Bronchus fibroblast of lung (primary cell): ENCODE data around the gene NFE2L1. TPM values are rescaled to one million over a fixed set of nuclear protein-coding genes. Genes with fewer than 3 reads are reported as not detected.

Source experiments
- total RNA-seq: library from RNA; depleted of rRNA; stranded (reverse); fragments of >200 nt; gene quantifications from 2 replicates; pipeline ENCODE4 v1.2.3, GENCODE V29; 2015

The NFE2L1 gene
- 73.6 and 76.1 TPM in 2 replicates for total RNA-seq

GRCh38 chr17:48047741-48048383, at the start of gene NFE2L1:
TSS of gene NFE2L1 (plus strand) at chr17:48048359. CDS start at chr17:48051119, 2,760 bp downstream.

DNA sequence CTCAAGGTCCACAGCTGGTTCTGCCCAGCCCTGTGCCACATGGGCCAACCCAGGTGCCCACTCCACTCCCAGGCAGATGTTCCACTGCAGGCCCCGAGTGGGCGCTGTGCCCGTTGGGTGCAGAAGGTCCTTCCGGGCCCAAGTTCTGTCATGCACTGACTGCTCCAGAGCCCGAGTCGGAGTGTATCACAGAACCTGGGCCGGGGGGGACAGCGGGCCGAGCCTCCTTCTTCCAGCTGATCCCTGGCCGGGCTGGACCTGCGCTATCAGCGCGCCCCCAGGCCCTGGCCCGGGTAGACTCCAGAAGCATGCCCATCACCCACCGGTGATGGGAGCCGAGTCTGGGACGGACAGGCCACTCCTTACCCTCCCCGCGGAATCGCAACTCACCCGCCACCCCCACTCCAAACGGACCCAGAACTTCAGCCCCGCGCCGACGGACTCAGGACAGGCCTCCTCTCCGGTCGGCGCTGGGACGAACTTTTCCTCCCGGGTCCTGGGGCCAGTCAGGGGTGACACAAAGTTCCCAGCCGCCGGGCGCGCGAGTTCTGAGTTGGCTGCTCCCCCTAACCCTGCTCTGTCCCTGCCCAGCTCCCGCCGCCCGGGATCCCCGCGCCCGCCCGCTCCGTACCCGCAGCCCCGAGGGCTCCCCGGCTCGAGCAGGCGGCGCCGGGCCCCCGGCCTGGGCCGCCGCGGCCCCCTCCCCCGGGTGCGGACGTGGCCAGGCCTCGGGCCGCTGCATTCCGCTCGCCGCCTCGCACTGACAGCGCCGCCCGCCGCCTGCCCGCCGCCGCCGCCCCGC, 10.9 kb upstream of the NFE2L1 start, which contains the start of gene COPZ2:
Gene COPZ2, minus strand, starts transcription at position 762 of the 802 bp plus-strand sequence. Its CDS starts 20 bp downstream, at position 742.

DNA sequence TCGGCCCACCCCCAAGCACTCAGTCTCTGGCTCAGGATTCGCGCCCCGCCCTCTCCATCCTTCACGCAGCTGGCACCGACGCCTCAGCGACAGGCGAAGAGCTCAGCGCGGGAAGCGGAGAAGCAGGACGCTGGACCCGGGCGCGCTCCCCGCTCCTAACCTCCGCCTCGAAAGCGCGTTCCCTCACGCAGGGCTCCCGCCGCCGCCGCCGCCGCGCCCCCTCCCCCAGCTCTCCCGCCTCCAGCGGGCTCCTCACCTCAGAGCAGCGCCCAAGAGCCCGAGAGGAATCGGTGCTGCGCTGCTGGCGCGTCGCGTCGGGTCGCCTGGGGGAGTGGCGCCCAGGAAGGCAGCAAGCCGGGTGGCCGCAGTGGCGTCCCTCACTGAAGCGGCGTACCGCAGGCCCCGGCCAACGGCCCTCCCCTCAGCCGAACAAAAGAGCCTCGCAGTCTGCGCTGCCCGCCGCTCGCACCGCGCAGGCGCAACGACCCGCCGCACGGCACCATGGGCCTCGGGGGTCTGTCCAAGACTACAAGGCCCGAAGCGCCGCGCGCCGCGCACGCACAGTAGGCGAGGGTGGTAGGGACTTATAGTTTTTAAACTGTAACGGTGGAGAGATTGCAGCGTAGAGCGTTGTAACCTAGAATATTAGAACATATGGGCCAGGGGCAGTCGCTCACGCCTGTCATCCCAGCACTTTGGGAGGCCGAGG, 53.0 kb downstream of the NFE2L1 start, which contains the start of gene CBX1:
Gene CBX1, minus strand, starts transcription at position 467 of the 709 bp plus-strand sequence. CDS start 24,474 bp downstream, outside the sequence.

DNA sequence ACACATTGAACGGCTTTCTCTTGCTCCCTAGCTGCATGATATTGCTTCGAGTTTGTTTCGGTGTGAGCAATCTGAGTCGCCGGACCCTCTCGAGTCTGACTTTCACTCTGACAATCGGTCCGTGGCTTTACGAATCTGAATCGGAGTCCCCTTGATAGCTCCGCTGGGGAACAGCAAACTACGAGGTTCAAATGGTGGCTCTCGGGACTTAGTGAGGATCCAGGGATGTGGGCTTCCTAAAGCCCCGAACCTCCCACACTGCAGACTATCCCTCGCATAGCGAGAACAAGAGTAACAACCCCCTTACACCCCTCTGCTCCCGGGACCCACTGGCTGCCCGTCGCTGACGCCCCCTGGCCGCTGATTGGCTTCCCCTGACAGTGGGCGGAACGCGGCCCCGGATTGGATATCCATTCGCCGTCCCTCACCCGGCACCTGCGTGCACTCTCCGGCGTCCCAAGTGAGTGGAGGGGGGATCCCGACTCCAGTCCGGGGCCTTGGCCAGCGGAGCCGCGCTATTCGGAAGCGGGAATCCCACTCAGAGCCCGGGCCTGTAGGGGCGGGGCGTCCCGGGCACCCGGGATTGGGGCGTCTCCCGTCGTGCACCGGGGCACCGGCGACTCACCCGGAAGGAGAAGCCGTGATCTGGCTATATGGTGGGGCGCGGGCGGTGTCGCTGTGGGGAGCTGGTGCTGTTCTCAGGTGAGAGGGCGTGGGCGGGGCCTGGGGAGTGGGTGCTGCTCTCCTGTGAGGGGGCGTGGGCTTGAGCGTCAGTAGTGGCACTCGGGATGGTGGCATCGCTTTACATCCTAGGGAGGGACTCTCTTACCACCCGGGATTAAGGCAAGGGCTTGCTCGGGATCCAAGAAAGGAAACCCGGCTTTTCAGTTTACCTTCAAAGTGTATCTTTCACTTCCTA, 59.2 kb downstream of the NFE2L1 start, which contains the start of gene SNX11:
Gene SNX11, plus strand, starts transcription at position 630 of the 919 bp plus-strand sequence. CDS start 4,278 bp downstream, outside the sequence.

Other genes starting within 250 kb of the NFE2L1 start
- gene OSBPL7, start 226.6 kb upstream of the NFE2L1 start, total RNA-seq, result 4.2 and 4.7 TPM in 2 replicates
- gene MRPL10, start 216.8 kb upstream of the NFE2L1 start, total RNA-seq, result 58.6 and 62.4 TPM in 2 replicates
- 0.15 TPM in 1 of 2 replicates, not detected in the other for gene LRRC46, start 216.7 kb upstream of the NFE2L1 start, total RNA-seq
- 15.5 and 18.3 TPM in 2 replicates for gene SCRN2, start 207.1 kb upstream of the NFE2L1 start, total RNA-seq
- 0.15 and 0.34 TPM in 2 replicates for gene SP6, start 197.2 kb upstream of the NFE2L1 start, total RNA-seq
- gene SP2, start 152.1 kb upstream of the NFE2L1 start, total RNA-seq, result 3.4 TPM in 2 replicates
- 27.2 and 27.9 TPM in 2 replicates for gene PNPO, start 106.8 kb upstream of the NFE2L1 start, total RNA-seq
- not detected in 2 replicates for gene PRR15L, start 90.5 kb upstream of the NFE2L1 start, total RNA-seq
- gene CDK5RAP3, start 77.2 kb upstream of the NFE2L1 start, total RNA-seq, result 76.0 and 78.7 TPM in 2 replicates
- gene COPZ2, start 10.6 kb upstream of the NFE2L1 start, total RNA-seq, result 23.6 and 26.6 TPM in 2 replicates
- gene CBX1, start 53.1 kb downstream of the NFE2L1 start, total RNA-seq, result 51.7 and 65.4 TPM in 2 replicates
- gene SNX11, start 59.4 kb downstream of the NFE2L1 start, total RNA-seq, result 8.9 and 10.1 TPM in 2 replicates